ENCODE results near the gene PIP. TPM values are rescaled to one million over a fixed set of nuclear protein-coding genes. Genes with fewer than 3 reads are reported as not detected.
"Not testable (repeated sequence)": the region's sequence is repeated elsewhere in the genome, so short reads cannot be mapped to it uniquely, and the experiment has no call there.

The PIP gene
- total RNA-seq, 1 experiment from 2014 or later = not detected

- not testable (repeated sequence) for H3K56ac ChIP-seq (ENCODE audit: insufficient read length, low read depth, low read length); H2AFZ ChIP-seq (ENCODE audit: low read length); H3K9ac ChIP-seq (ENCODE audit: extremely low read depth, insufficient read length, low read length); H3K4me1 ChIP-seq (ENCODE audit: insufficient read depth, low read length); H3K9me3 Mint-ChIP-seq; H3T11ph ChIP-seq (ENCODE audit: low read length); H2BK15ac ChIP-seq (ENCODE audit: low read depth, low read length); H2BK12ac ChIP-seq (ENCODE audit: insufficient read length, low read depth, low read length); H4K5ac ChIP-seq (ENCODE audit: insufficient read length, low read depth, low read length); H3K27me3 ChIP-seq (ENCODE audit: insufficient read depth, low read length); H3K27me3 Mint-ChIP-seq (ENCODE audit: low read depth); H3K4me2 ChIP-seq (ENCODE audit: insufficient read depth, insufficient read length, low read length); H3K27ac Mint-ChIP-seq; H3K4me3 Mint-ChIP-seq; H4K91ac ChIP-seq (ENCODE audit: insufficient read length, low read depth, low read length); H3K9me3 ChIP-seq (ENCODE audit: control insufficient read depth, low read depth, low read length); H2BK20ac ChIP-seq (ENCODE audit: low read depth, low read length, poor library complexity, severe bottlenecking); H4K20me1 ChIP-seq (ENCODE audit: control insufficient read depth, insufficient read depth, insufficient read length); H2AK5ac ChIP-seq (ENCODE audit: insufficient read length, low read length); H2BK120ac ChIP-seq (ENCODE audit: low read depth, low read length, poor library complexity, severe bottlenecking); H3K79me2 ChIP-seq (ENCODE audit: insufficient read depth, low read length); DNase-seq; H3K36me3 Mint-ChIP-seq (ENCODE audit: insufficient read depth in 1 of 3, low read depth in 3 of 3); H2BK5ac ChIP-seq (ENCODE audit: insufficient read length, low read length); H3K79me1 ChIP-seq (ENCODE audit: insufficient read depth, low read depth, low read length, poor library complexity, severe bottlenecking); H4K8ac ChIP-seq (replicated peaks; ENCODE audit: insufficient read length, low read depth, low read length); H3K23me2 ChIP-seq (ENCODE audit: insufficient read length, low read depth, low read length, poor library complexity, severe bottlenecking); H3K23ac ChIP-seq (ENCODE audit: insufficient read length, low read depth, low read length); H3K27ac ChIP-seq (ENCODE audit: insufficient read length, low read depth, low read length); H3K4me1 Mint-ChIP-seq; H3K4ac ChIP-seq (ENCODE audit: low read depth, low read length); H3K14ac ChIP-seq (ENCODE audit: insufficient read depth, low read length); H3K18ac ChIP-seq (ENCODE audit: insufficient read length, low read depth, low read length)
- no CpG with 5 or more reads among the region's 3 CpGs for WGBS (ENCODE audit: extremely low coverage, insufficient read length, low lambda C conversion rate)
These were observed 26.7 kb downstream of the PIP start for GRCh38 chr7:143158617-143159016.

Data from H9 (cell line).